Measurements from ENCODE around the gene P2RX7. TPM values are rescaled to one million over a fixed set of nuclear protein-coding genes. Genes with fewer than 3 reads are reported as not detected.
"Not testable (repeated sequence)": the region's sequence is repeated elsewhere in the genome, so short reads cannot be mapped to it uniquely, and the experiment has no call there.

The P2RX7 gene
- total RNA-seq, 2 experiments from 2014 or later = 0.13 to 0.48 TPM

DNA sequence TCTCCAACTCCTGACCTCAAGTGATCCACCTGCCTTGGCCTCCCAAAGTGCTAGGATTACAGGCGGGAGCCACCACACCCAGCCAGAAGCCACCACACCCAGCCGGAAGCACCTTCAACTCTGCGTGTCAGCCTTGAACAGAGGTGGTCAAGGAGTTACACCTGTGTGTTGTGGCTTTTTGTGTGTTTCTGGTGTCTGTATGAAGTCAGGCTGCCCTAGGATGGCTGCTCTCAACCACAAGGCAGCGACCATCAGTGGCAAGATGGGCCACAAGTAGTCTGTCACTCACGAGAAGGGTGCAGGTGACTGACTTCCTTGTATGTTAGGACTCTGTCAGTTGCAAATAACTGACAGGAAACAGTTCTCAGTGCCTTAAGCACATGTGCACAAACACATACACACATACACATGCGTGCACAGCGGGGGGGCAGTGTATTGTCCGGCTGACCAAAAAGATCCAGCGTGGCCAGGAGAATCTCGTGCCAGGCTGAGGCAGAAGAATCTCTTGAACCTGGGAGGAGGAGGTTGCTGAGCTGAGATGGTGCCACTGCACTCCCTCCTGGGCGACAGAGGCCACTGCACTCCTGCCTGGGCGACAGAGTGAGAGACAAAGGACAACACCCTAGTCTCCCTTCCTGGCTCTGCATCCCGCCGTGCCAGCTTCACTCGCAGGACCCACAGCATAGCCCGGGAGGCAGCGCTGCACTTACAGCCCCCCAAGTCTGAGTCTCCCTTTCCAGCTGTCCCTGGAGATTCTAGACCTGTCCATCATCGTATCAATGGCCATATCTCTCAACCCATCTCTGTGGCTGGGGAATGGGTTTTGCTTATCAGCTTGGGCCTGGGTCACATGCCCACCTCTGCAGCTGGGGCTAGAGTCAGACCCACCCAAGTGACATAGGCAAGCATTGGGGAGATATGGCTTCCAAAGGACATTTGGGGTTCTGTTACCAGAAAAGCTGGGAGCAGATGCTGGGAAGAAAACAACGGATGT, 90.9 kb downstream of the P2RX7 start:
- no TSS peak for BruUV-seq (replicated peaks)
- H3K4me2 ChIP-seq (ENCODE audit: low read length) = no peak overlapping the region
- H3K9me2 ChIP-seq (ENCODE audit: insufficient read depth, low read length) = no peaks in the 10 kb centered on the region
- no peak overlapping the region for H3K27ac ChIP-seq (ENCODE audit: low read depth, low read length, poor library complexity, severe bottlenecking)
- H3K4me3 ChIP-seq (ENCODE audit: low read depth, low read length, poor library complexity, severe bottlenecking) = no peak overlapping the region
- intact Hi-C loops (cut with micrococcal nuclease; ENCODE audit: unreplicated experiment) = no loop called here
- DNase-seq (ENCODE audit: low spot score) = peak; percentile 42
- no peaks in the 10 kb centered on the region for H3K9me3 ChIP-seq (ENCODE audit: low read length)
- H3K36me3 ChIP-seq (ENCODE audit: insufficient read depth, low read length) = no peaks in the 10 kb centered on the region
- peaks cover 19% of the 10 kb centered on the region for H3K4me1 ChIP-seq (ENCODE audit: insufficient read depth, low read length, poor library complexity, severe bottlenecking)
- ChIA-PET CTCF (ENCODE audit: unreplicated experiment) (interaction anchor here (1.2 kb wide), 1 partner anchor 32 kb away, joined by 4 read pairs; no protein-coding TSS in a partner anchor), POLR2A (interaction anchor here (0.5 kb wide), 1 partner anchor 211 kb away, joined by 4 read pairs; no protein-coding TSS in a partner anchor)
- H3K79me2 ChIP-seq (ENCODE audit: insufficient read depth, low read depth, low read length) = no peaks in the 10 kb centered on the region
- H4K20me1 ChIP-seq (ENCODE audit: insufficient read depth, low read length) = no peaks in the 10 kb centered on the region
- TF ChIP-seq CTCF (conservative IDR thresholded peaks at IDR 0.05; ENCODE audit: low read length) = peak; percentile 53
- no peak for TF ChIP-seq EZH2phosphoT487 (IDR thresholded peaks at IDR 0.05; ENCODE audit: borderline replicate concordance, low read depth, low read length)
- no peak overlapping the region for H2AFZ ChIP-seq (ENCODE audit: low read length)

DNA sequence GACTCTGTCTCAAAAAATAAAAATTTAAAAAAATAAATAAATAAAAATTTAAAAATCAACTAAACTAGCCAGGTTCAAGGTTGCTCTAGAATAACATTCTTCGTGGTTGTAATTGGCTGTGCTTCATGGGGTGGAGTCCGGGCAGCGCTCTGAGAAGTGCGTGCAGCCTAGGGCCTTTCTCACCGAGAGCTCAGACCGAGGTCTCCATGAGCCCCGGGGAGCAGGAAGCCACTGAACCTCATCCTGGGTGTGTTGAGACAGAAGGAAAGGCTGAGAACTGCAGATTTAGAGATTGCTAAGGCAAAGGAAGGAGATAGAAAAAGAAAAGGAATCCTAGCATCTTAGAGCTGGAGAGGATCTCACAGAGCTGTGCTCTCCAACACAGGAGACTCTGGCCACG, 91.9 kb downstream of the P2RX7 start:
- ChIA-PET CTCF (ENCODE audit: unreplicated experiment) (interaction anchor here (1.2 kb wide), 1 partner anchor 33 kb away, joined by 4 read pairs; no protein-coding TSS in a partner anchor), POLR2A (interaction anchor here (0.5 kb wide), 1 partner anchor 210 kb away, joined by 4 read pairs; no protein-coding TSS in a partner anchor)
- H3K4me3 ChIP-seq (ENCODE audit: low read depth, low read length, poor library complexity, severe bottlenecking) = no peak overlapping the region
- H3K4me2 ChIP-seq (ENCODE audit: low read length) = no peak overlapping the region
- TF ChIP-seq EZH2phosphoT487 (IDR thresholded peaks at IDR 0.05; ENCODE audit: borderline replicate concordance, low read depth, low read length) = no peak
- no peak for TF ChIP-seq CTCF (conservative IDR thresholded peaks at IDR 0.05; ENCODE audit: low read length)
- peaks cover 19% of the 10 kb centered on the region for H3K4me1 ChIP-seq (ENCODE audit: insufficient read depth, low read length, poor library complexity, severe bottlenecking)
- intact Hi-C loops (cut with micrococcal nuclease; ENCODE audit: unreplicated experiment) = no loop called here
- H2AFZ ChIP-seq (ENCODE audit: low read length) = no peak overlapping the region
- no TSS peak for BruUV-seq (replicated peaks)
- no peaks in the 10 kb centered on the region for H3K9me2 ChIP-seq (ENCODE audit: insufficient read depth, low read length)
- no peak for DNase-seq (ENCODE audit: low spot score)
- no peaks in the 10 kb centered on the region for H4K20me1 ChIP-seq (ENCODE audit: insufficient read depth, low read length)
- no peaks in the 10 kb centered on the region for H3K36me3 ChIP-seq (ENCODE audit: insufficient read depth, low read length)
- no peaks in the 10 kb centered on the region for H3K9me3 ChIP-seq (ENCODE audit: low read length)
- no peak overlapping the region for H3K27ac ChIP-seq (ENCODE audit: low read depth, low read length, poor library complexity, severe bottlenecking)
- no peaks in the 10 kb centered on the region for H3K79me2 ChIP-seq (ENCODE audit: insufficient read depth, low read depth, low read length)

DNA sequence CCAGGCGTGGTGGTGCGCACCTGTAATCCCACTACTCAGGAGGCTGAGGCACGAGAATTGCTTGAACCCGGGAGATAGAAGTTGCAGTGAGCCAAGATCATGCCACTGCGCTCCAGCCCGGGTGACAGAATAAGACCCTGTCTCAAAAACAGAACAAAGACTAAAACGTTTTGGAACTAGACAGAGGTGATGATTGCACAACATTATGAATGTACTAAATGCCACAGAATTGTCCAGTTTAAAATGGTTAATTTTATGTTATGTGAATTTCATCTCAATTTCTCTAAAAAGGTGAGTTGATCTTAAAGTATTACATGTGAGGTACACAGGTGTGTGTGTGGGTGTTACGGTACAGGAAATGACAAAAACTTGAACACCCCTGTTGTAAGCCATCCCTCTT, 93.7 kb downstream of the P2RX7 start:
- POLR2A ChIA-PET = no interaction called here
- H3K79me2 ChIP-seq (ENCODE audit: insufficient read depth, low read depth, low read length) = no peaks in the 10 kb centered on the region
- no peaks in the 10 kb centered on the region for H4K20me1 ChIP-seq (ENCODE audit: insufficient read depth, low read length)
- H3K36me3 ChIP-seq (ENCODE audit: insufficient read depth, low read length) = no peaks in the 10 kb centered on the region
- peaks cover 19% of the 10 kb centered on the region for H3K4me1 ChIP-seq (ENCODE audit: insufficient read depth, low read length, poor library complexity, severe bottlenecking)
- H3K9me2 ChIP-seq (ENCODE audit: insufficient read depth, low read length) = no peaks in the 10 kb centered on the region
- no peak overlapping the region for H2AFZ ChIP-seq (ENCODE audit: low read length)
- no peak for DNase-seq (ENCODE audit: low spot score)
- CTCF ChIA-PET (ENCODE audit: unreplicated experiment) = no interaction called here
- H3K9me3 ChIP-seq (ENCODE audit: low read length) = no peaks in the 10 kb centered on the region
- no peak overlapping the region for H3K27ac ChIP-seq (ENCODE audit: low read depth, low read length, poor library complexity, severe bottlenecking)
- BruUV-seq (replicated peaks) = no TSS peak
- no peak overlapping the region for H3K4me3 ChIP-seq (ENCODE audit: low read depth, low read length, poor library complexity, severe bottlenecking)
- intact Hi-C loops (cut with micrococcal nuclease; ENCODE audit: unreplicated experiment) = no loop called here
- H3K4me2 ChIP-seq (ENCODE audit: low read length) = no peak overlapping the region
- TF ChIP-seq CTCF (conservative IDR thresholded peaks at IDR 0.05; ENCODE audit: low read length) (no peak), EZH2phosphoT487 (IDR thresholded peaks at IDR 0.05; ENCODE audit: borderline replicate concordance, low read depth, low read length) (no peak)

DNA sequence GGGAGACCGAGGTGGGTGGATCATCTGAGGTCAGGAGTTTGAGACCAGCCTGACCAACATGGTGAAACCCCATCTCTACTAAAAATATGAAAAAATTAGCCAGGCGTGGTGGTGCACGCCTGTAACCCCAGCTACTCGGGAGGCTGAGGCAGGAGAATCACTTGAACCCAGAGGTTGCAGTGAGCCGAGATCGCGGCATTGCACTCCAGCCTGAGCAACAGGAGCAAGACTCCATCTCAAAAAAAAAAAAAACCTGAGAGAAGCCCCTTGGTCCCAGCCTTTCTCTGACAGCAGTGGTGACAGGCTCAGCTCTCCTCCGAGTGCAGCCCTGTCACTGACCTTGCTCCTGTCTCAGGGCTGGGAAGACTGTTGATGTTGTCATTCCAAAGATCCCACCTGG, 94.2 kb downstream of the P2RX7 start:
- BruUV-seq (replicated peaks); H4K20me1 ChIP-seq (ENCODE audit: insufficient read depth, low read length); H2AFZ ChIP-seq (ENCODE audit: low read length); intact Hi-C loops (cut with micrococcal nuclease; ENCODE audit: unreplicated experiment); H3K9me3 ChIP-seq (ENCODE audit: low read length); H3K4me3 ChIP-seq (ENCODE audit: low read depth, low read length, poor library complexity, severe bottlenecking); H3K27ac ChIP-seq (ENCODE audit: low read depth, low read length, poor library complexity, severe bottlenecking); DNase-seq (ENCODE audit: low spot score); H3K9me2 ChIP-seq (ENCODE audit: insufficient read depth, low read length); H3K36me3 ChIP-seq (ENCODE audit: insufficient read depth, low read length); CTCF ChIA-PET (ENCODE audit: unreplicated experiment); H3K79me2 ChIP-seq (ENCODE audit: insufficient read depth, low read depth, low read length): not testable (repeated sequence)
- POLR2A ChIA-PET = interaction anchor here (0.6 to 0.7 kb wide), 2 partner anchors 626 to 838 kb away, joined by 3 to 5 read pairs; no protein-coding TSS in a partner anchor
- H3K4me1 ChIP-seq (ENCODE audit: insufficient read depth, low read length, poor library complexity, severe bottlenecking) = peaks cover 19% of the 10 kb centered on the region
- peak overlapping the region; percentile 55; the same call in 1 of the 2 replicates for H3K4me2 ChIP-seq (ENCODE audit: low read length)
